Aorta (tissue), 5 donors: Measurements from ENCODE around the gene ZNF521. TPM values are rescaled to one million over a fixed set of nuclear protein-coding genes. Genes with fewer than 3 reads are reported as not detected.

Experiments used
- ATAC-seq: fragments of 200-7000 bp; cut with Tn5 transposase; one replicate; pipeline ENCODE4 v1.9.1; 2022; ENCODE audit warnings: moderate library complexity; ENCODE audit not compliant: low FRiP score
- DNase-seq, 2 donors: peaks; one replicate each; pipeline ENCODE4 v3.0.0-alpha.2; 2020
- H3K27ac ChIP-seq, 2 donors: one replicate each; pipeline ENCODE4 v1.5.1; 2013; ENCODE audit warnings: low read length in 2 of 2, mild to moderate bottlenecking in 2 of 2, moderate library complexity in 2 of 2, control low read depth in 1 of 2, inconsistent platforms in 1 of 2, low read depth in 1 of 2
- H3K27me3 ChIP-seq, 2 donors: one replicate each; pipeline ENCODE4 v1.6.1; 2013; ENCODE audit warnings: control low read depth in 1 of 2, low read length in 1 of 2, mild to moderate bottlenecking in 1 of 2, moderate library complexity in 1 of 2; ENCODE audit not compliant: insufficient read depth in 2 of 2, control insufficient read depth in 1 of 2
- H3K36me3 ChIP-seq, 2 donors: one replicate each; pipeline ENCODE4 v1.6.1; 2013; ENCODE audit warnings: control low read depth in 1 of 2, low read length in 1 of 2, mild to moderate bottlenecking in 1 of 2; ENCODE audit not compliant: insufficient read depth in 2 of 2, control insufficient read depth in 1 of 2
- H3K4me1 ChIP-seq, 2 donors: one replicate each; pipeline ENCODE4 v1.6.1; 2013; ENCODE audit warnings: low read length in 2 of 2, control low read depth in 1 of 2, mild to moderate bottlenecking in 1 of 2, moderate library complexity in 1 of 2; ENCODE audit not compliant: insufficient read depth in 2 of 2, control insufficient read depth in 1 of 2
- H3K4me3 ChIP-seq, 2 donors: one replicate each; pipeline ENCODE4 v1.5.1; 2013; ENCODE audit warnings: low read length in 2 of 2, control low read depth in 1 of 2, mild to moderate bottlenecking in 1 of 2
- H3K9me3 ChIP-seq: one replicate; pipeline ENCODE4 v1.6.1; 2013; ENCODE audit warnings: mild to moderate bottlenecking, low read length; ENCODE audit not compliant: control insufficient read depth
- WGBS, 2 donors: extraction: QIAGEN DNeasy Blood & Tissue Kit; methylation state at CpG; one replicate each; pipeline ENCODE4 v1.1.7; 2013; 5-methylcytosine and 5-hydroxymethylcytosine counted together
- intact Hi-C, 2 donors: fragments of 100-400 bp; cut with DNase I; formaldehyde crosslinking; loops; one replicate each; pipeline versions ENCODE4 v1.14.2 to v1.15.0; 2022
- polyA plus RNA-seq, 2 donors: library from polyadenylated mRNA; stranded (reverse); fragments of 200-250 nt; gene quantifications; one replicate each; pipeline ENCODE4 v1.2.3, GENCODE V29; 2013
- total RNA-seq, 2 donors: library from RNA; stranded (reverse); fragmentation: NEBNext Ultra II Directional; extraction: Animal tissue kit (Norgen Biotek cat#: 25700); gene quantifications; one replicate each; pipeline ENCODE4 v1.2.1, GENCODE V29; 2021
- donor health status: healthy with polysubstance abuse.
- donor health status: Bipolar disorder and iron deficiency.
- donor health status: DM: no; HTN: no; CAD: no.
- donor health status: DM: no; HTN: no; CAD: no.
- donor health status: DM: yes; HTN: yes; CAD: no.

ZNF521 gene
- total and polyA plus RNA-seq, 4 donors: 0.84 to 88.7 (median 14.6) TPM

GRCh38 chr18:25261768-25262167 lies 90.2 kb downstream of the ZNF521 start:
- 47 to 50% methylated on average over 5 of the region's 5 CpGs for WGBS, 2 donors

GRCh38 chr18:25256439-25256838 lies 95.5 kb downstream of the ZNF521 start:
- 76 to 82% methylated on average over 4 of the region's 4 CpGs for WGBS, 2 donors

More at GRCh38 chr18:25261768-25262167, 90.2 kb downstream of the ZNF521 start:
- Histone ChIP-seq H3K36me3 (no peaks in the 10 kb centered on the region), H3K27ac (no peak overlapping the region), H3K4me1 (no peaks in the 10 kb centered on the region), H3K9me3 (no peaks in the 10 kb centered on the region), H3K27me3 (no peaks in the 10 kb centered on the region), H3K4me3 (no peak overlapping the region)
- no peak for DNase-seq
- no peak for ATAC-seq
- intact Hi-C loops: no loop called here

GRCh38 chr18:25253779-25254178 lies 98.2 kb downstream of the ZNF521 start:
- no peaks in the 10 kb centered on the region for H3K36me3 ChIP-seq
- ATAC-seq (no peak), DNase-seq (no peak)
- intact Hi-C loops: loop anchor here in 1 of 2 donors (10.0 kb wide), 1 partner anchor 61 kb away; no protein-coding TSS in a partner anchor
- peaks cover 0 to 5% of the 10 kb centered on the region in 2 donors for H3K27me3 ChIP-seq
- 82% methylated on average over 1 of the region's 1 CpG for WGBS, 2 donors
- H3K4me3 ChIP-seq: no peak overlapping the region
- no peaks in the 10 kb centered on the region for H3K4me1 ChIP-seq
- H3K9me3 ChIP-seq: no peaks in the 10 kb centered on the region
- H3K27ac ChIP-seq: no peak overlapping the region

More at GRCh38 chr18:25256439-25256838, 95.5 kb downstream of the ZNF521 start:
- Histone ChIP-seq H3K4me3 (no peak overlapping the region), H3K4me1 (no peaks in the 10 kb centered on the region), H3K9me3 (no peaks in the 10 kb centered on the region), H3K36me3 (no peaks in the 10 kb centered on the region), H3K27ac (no peak overlapping the region), H3K27me3 (peaks cover 0 to 5% of the 10 kb centered on the region in 2 donors)
- no peak for DNase-seq
- ATAC-seq: no peak
- intact Hi-C loops: loop anchor here in 1 of 2 donors (10.0 kb wide), 1 partner anchor 58 kb away; no protein-coding TSS in a partner anchor

GRCh38 chr18:25253136-25253535 lies 98.8 kb downstream of the ZNF521 start:
- Histone ChIP-seq H3K9me3 (no peaks in the 10 kb centered on the region), H3K36me3 (no peaks in the 10 kb centered on the region), H3K4me3 (no peak overlapping the region), H3K4me1 (no peaks in the 10 kb centered on the region), H3K27me3 (peaks cover 0 to 5% of the 10 kb centered on the region in 2 donors), H3K27ac (no peak overlapping the region)
- WGBS, 2 donors: 0 to 12% methylated on average over 1 of the region's 1 CpG
- intact Hi-C loops: loop anchor here in 1 of 2 donors (10.0 kb wide), 1 partner anchor 62 kb away; no protein-coding TSS in a partner anchor
- ATAC-seq (no peak), DNase-seq (no peak)

- no peaks in the 10 kb centered on the region for H3K9me3 ChIP-seq
- intact Hi-C loops: loop anchor here in 1 of 2 donors (10.0 kb wide), 1 partner anchor 64 kb away; no protein-coding TSS in a partner anchor
- ATAC-seq (no peak), DNase-seq (no peak)
- H3K27ac ChIP-seq: no peak overlapping the region
- WGBS, 2 donors: 78 to 84% methylated on average over 4 of the region's 4 CpGs
- no peaks in the 10 kb centered on the region for H3K4me1 ChIP-seq
- peaks cover 0 to 5% of the 10 kb centered on the region in 2 donors for H3K27me3 ChIP-seq
- H3K4me3 ChIP-seq: no peak overlapping the region
- no peaks in the 10 kb centered on the region for H3K36me3 ChIP-seq
Measured at GRCh38 chr18:25251068-25251467, 100.9 kb downstream of the ZNF521 start.

- WGBS, 2 donors: 46 to 52% methylated on average over 3 of the region's 3 CpGs
Measured at GRCh38 chr18:25250474-25250851, 101.5 kb downstream of the ZNF521 start.

GRCh38 chr18:25248755-25249154 lies 103.2 kb downstream of the ZNF521 start:
- H3K27ac ChIP-seq: no peak overlapping the region
- ATAC-seq: no peak
- H3K27me3 ChIP-seq: no peaks in the 10 kb centered on the region
- WGBS, 2 donors: 85 to 86% methylated on average over 2 of the region's 2 CpGs
- no peak overlapping the region for H3K4me3 ChIP-seq
- H3K4me1 ChIP-seq: no peaks in the 10 kb centered on the region
- H3K9me3 ChIP-seq: no peaks in the 10 kb centered on the region
- DNase-seq: no peak
- H3K36me3 ChIP-seq: no peaks in the 10 kb centered on the region
- intact Hi-C loops: no loop called here

More at GRCh38 chr18:25250474-25250851, 101.5 kb downstream of the ZNF521 start:
- DNase-seq: no peak
- Histone ChIP-seq H3K4me1 (no peaks in the 10 kb centered on the region), H3K4me3 (no peak overlapping the region), H3K9me3 (no peaks in the 10 kb centered on the region), H3K27me3 (peaks cover 0 to 5% of the 10 kb centered on the region in 2 donors), H3K27ac (no peak overlapping the region), H3K36me3 (no peaks in the 10 kb centered on the region)
- no peak for ATAC-seq
- intact Hi-C loops: loop anchor here in 1 of 2 donors (10.0 kb wide), 1 partner anchor 64 kb away; no protein-coding TSS in a partner anchor

GRCh38 chr18:25247725-25248124 lies 104.2 kb downstream of the ZNF521 start:
- no peak for DNase-seq

GRCh38 chr18:25244924-25245698 lies 106.9 kb downstream of the ZNF521 start:
- H3K27me3 ChIP-seq: no peaks in the 10 kb centered on the region
- no peaks in the 10 kb centered on the region for H3K36me3 ChIP-seq
- ATAC-seq: no peak
- intact Hi-C loops: no loop called here
- H3K4me1 ChIP-seq: no peaks in the 10 kb centered on the region
- 91 to 94% methylated on average over 4 of the region's 4 CpGs for WGBS, 2 donors
- no peaks in the 10 kb centered on the region for H3K9me3 ChIP-seq
- DNase-seq: no peak
- no peak overlapping the region for H3K4me3 ChIP-seq
- no peak overlapping the region for H3K27ac ChIP-seq

More at GRCh38 chr18:25247725-25248124, 104.2 kb downstream of the ZNF521 start:
- no peak for ATAC-seq
- intact Hi-C loops: no loop called here
- no peak overlapping the region for H3K27ac ChIP-seq
- no peaks in the 10 kb centered on the region for H3K27me3 ChIP-seq
- no peaks in the 10 kb centered on the region for H3K4me1 ChIP-seq
- no peaks in the 10 kb centered on the region for H3K9me3 ChIP-seq
- H3K4me3 ChIP-seq: no peak overlapping the region
- H3K36me3 ChIP-seq: no peaks in the 10 kb centered on the region
